Measurements from ENCODE around the gene CEP126.

CEP126 gene

DNA sequence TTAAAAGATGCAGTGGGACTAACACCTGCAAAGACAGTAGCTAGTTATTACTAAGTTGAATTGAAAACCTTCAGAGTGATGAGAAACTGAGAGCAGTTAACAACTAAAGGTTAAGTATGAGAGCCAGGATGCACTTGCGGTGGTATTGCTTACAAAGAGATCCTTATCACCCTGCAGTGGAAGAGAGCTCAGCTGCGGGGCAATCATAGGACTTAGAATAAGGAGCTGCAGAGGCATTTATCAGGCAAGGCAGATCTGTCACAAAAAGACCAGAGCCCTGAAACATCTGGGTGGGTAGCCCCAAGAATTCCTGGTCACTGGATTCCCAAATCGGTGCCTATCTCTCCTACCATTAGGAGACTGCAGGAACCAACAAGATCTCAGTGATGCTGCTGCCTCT lies 98.1 kb downstream of the CEP126 start:
- DNase-seq (ENCODE audit: low read depth in 2 of 2), result no peak

DNA sequence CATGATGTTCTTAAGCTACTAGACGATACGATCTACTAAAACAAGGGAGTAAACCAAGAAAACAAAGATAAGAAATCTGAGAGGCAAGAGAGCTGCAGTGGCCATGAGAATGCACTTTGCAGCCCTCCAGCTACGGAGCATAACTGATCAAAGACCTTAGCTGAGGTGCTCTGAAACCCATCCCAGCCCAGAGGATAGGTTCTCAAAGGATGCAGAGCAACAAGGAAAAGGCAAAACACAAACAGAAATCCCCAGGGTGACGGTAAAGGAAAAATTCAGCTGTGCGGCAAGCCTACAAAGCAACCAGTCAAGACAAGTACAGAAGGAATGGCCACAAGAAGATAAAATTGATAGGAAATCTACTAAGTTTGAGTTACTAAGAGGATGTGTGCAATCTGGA lies 99.9 kb downstream of the CEP126 start:
- DNase-seq (ENCODE audit: low read depth in 2 of 2), result no peak

DNA sequence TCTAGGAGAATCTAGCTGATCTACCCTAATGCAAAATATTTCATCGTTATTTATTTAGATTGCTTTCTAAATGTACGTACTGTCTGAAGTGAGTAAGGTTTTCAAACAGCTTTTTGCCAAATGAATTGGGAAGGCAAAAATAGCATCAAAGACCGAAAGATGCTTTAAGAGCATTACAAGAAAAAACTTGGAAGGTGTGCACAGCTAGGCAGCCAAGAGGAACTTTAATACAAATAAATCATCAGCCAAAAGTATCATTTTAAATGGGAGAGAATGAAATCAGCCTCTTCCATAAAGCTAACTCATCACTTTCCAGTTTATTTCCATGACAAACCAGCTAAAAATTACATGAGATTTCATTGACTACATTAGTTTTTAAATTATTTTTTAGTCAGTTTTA lies 102.2 kb downstream of the CEP126 start:
- DNase-seq (ENCODE audit: low read depth in 2 of 2), result no peak

DNA sequence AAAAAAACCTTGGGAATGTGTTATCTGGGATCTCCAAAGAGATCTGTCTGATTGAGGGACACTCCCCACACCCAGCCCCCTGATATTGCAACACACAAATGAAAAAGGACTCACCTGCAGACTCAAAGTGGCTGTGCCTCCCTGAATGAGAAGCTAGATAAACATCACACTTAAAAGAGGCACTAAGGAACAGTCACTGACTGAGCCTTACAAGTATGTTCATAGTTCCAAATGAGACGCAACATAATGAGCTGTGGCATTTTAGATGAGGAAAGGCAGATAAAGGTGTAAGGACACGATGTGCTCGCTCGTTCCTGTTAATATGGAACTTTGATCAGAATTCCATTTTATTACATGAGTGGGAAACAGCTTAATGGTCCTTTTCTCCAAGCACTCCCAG lies 111.4 kb downstream of the CEP126 start:
- no peak for DNase-seq (ENCODE audit: low read depth in 2 of 2)

DNA sequence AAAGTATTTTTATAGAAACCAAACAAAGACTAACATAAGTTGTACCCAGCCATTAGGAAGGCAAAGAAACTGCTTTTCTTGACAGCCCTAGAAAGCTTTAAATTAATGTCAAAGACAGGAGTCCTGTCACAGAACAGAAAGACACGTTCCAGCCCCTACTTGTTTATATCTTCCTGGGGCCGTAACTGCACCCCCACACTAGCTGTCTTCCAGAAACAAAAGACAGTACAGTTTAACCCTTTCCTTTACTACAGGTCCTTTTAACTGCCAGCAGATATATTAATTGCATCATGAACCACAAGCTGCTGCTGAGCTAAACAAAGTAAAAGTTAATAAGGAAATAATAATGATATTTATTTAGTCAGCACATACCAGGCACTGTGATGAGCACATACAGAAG lies 112.1 kb downstream of the CEP126 start:
- DNase-seq (ENCODE audit: low read depth in 2 of 2), result no peak

DNA sequence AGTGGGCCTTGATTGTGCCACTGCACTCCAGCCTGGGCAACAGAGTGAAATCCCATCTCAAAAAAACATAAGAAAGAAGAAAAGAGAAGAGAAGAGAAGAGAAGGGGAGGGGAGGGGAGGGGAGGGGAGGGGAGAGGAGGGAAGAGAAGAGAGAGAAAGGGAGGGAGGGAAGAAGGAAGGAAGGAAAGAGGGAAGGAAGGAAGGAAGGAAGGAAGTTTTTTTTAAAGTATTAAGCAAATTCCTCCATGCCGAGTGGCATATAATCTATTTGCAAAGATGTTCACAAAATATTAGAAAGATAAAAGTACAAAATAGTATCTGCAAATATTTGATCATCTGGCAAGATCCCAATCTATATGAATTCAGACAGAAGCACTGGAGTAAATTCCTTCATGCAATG lies 121.9 kb downstream of the CEP126 start:
- DNase-seq (ENCODE audit: low read depth in 2 of 2), result no peak

DNA sequence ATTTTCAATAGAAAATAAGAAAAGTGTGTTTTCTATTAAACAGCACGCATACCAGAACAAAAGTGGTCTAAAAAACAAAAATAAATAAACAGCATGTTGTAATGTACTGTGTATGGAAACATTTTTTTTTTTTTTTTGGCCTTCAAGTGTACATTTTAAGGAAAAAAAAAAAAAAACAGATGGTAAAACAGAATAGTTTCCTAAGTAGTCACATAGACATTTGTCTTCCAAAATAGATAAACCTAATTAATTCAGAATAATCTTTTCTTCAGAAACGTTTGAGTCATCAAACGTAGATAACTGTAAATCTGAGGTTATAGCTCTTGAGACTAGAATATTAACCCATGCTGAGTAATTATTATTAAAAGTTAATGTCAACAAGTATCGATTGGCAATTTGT lies 132.0 kb downstream of the CEP126 start:
- DNase-seq (ENCODE audit: low read depth in 2 of 2), result no peak

DNA sequence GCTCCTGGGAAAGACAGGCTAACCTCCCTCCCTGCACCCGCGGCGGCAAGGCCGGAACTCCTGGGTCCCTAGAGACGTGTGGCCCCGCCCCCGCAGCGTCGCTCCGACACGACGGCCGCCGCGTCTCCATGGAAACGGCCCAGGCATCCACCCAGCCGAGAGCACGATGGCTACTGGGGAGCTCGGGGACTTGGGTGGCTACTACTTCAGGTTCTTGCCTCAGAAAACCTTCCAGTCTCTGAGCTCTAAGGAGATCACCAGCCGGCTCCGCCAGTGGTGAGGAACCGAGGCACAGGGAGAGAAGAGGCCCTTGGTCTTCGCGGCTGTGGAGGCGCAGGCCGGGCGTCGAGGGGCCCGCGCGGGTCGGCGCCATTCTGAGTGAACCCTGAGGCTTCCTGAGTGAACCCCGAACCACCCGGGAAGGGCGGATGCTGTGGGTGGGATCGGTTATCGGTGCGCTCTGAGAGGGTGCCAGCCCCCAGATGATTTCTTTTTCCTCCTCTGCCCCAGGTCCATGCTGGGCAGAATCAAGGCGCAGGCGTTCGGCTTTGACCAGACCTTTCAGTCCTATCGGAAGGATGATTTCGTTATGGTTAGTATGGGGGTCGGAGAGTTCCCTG lies 132.6 kb downstream of the CEP126 start, which contains the start of gene CFAP300:
Gene CFAP300 (plus strand): TSS at position 133 of the 620 bp plus-strand sequence. CDS start 34 bp downstream, at position 167.
- peak; percentile 15 to 36 for DNase-seq (ENCODE audit: low read depth in 2 of 2)

All from stimulated activated CD8-positive, alpha-beta memory T cell treated with anti-CD3 and anti-CD28 coated beads, Interleukin-15, amount 100 ng/mL, for 48 hours (primary cell).